ENCODE measurements around the gene EBP. TPM values are rescaled to one million over a fixed set of nuclear protein-coding genes. Genes with fewer than 3 reads are reported as not detected.

Gene EBP
- total RNA-seq, 4 donors from 2014 or later = 19.9 to 88.7 (median 67.6) TPM

GRCh38 chrX:48498374-48498809 is 23.2 kb upstream of the EBP start:
- DNase-seq = no peak
- Histone ChIP-seq H3K36me3 (no peaks in the 10 kb centered on the region), H3K9me3 (no peaks in the 10 kb centered on the region), H3K27me3 (no peaks in the 10 kb centered on the region), H3K4me3 (no peak overlapping the region), H3K4me1 (no peaks in the 10 kb centered on the region), H3K27ac (no peak overlapping the region)
- TF ChIP-seq POLR2AphosphoS5 (IDR thresholded peaks at IDR 0.05) = no peak
- no peak for TF ChIP-seq CTCF (IDR thresholded peaks at IDR 0.05)
- TF ChIP-seq POLR2A (IDR thresholded peaks at IDR 0.05) = no peak
- TF ChIP-seq EP300 (IDR thresholded peaks at IDR 0.05; ENCODE audit: low read depth) = no peak
- in situ Hi-C loops (cut with MboI; ENCODE audit: low pct_ligation_motif_present in 1 of 4, low pct_unique_long_range_greater_than_20kb in 1 of 4, low sequenced_read_pairs in 3 of 4) (loop anchor here in 2 of 4 donors (25.0 kb wide), 1 partner anchor 411 kb away; no protein-coding TSS in a partner anchor), intact Hi-C loops (cut with DNase I; ENCODE audit: low total_unique reads) (no loop called here)
- 76% methylated on average over 6 of the region's 6 CpGs; no CpG with 5 or more reads in 1 of the 2 donors for WGBS, 2 donors (ENCODE audit: low coverage in 1 of 2)

GRCh38 chrX:48504261-48504660 is 17.3 kb upstream of the EBP start:
- H3K27ac ChIP-seq = no peak overlapping the region
- intact Hi-C loops (cut with DNase I; ENCODE audit: low total_unique reads) = no loop called here
- no peaks in the 10 kb centered on the region for H3K9me3 ChIP-seq
- no peak overlapping the region for H3K4me3 ChIP-seq
- DNase-seq = no peak
- H3K27me3 ChIP-seq = no peaks in the 10 kb centered on the region
- H3K4me1 ChIP-seq = peaks cover 0 to 5% (median 2%) of the 10 kb centered on the region in 4 donors
- 82% methylated on average over 7 of the region's 7 CpGs; no CpG with 5 or more reads in 1 of the 2 donors for WGBS, 2 donors (ENCODE audit: low coverage in 1 of 2)
- TF ChIP-seq EP300 (IDR thresholded peaks at IDR 0.05; ENCODE audit: low read depth) = no peak
- in situ Hi-C loops (cut with MboI; ENCODE audit: low pct_ligation_motif_present in 1 of 4, low pct_unique_long_range_greater_than_20kb in 1 of 4, low sequenced_read_pairs in 3 of 4) = no loop called here
- H3K36me3 ChIP-seq = no peaks in the 10 kb centered on the region

GRCh38 chrX:48505481-48505880 is 16.1 kb upstream of the EBP start:
- Histone ChIP-seq H3K36me3 (no peaks in the 10 kb centered on the region), H3K27me3 (no peaks in the 10 kb centered on the region), H3K27ac (no peak overlapping the region), H3K4me3 (no peak overlapping the region), H3K4me1 (peaks cover 0 to 9% (median 2%) of the 10 kb centered on the region in 4 donors), H3K9me3 (no peaks in the 10 kb centered on the region)
- intact Hi-C loops (cut with DNase I; ENCODE audit: low total_unique reads) = no loop called here
- WGBS, 2 donors (ENCODE audit: low coverage in 1 of 2) = 60 to 82% methylated on average over 1 to 5 of the region's 5 CpGs
- no peak for DNase-seq
- TF ChIP-seq POLR2AphosphoS5 (IDR thresholded peaks at IDR 0.05) (no peak), CTCF (IDR thresholded peaks at IDR 0.05) (no peak), EP300 (IDR thresholded peaks at IDR 0.05; ENCODE audit: low read depth) (no peak), POLR2A (IDR thresholded peaks at IDR 0.05) (no peak)
- in situ Hi-C loops (cut with MboI; ENCODE audit: low pct_ligation_motif_present in 1 of 4, low pct_unique_long_range_greater_than_20kb in 1 of 4, low sequenced_read_pairs in 3 of 4) = no loop called here

GRCh38 chrX:48507246-48507645 is 14.4 kb upstream of the EBP start:
- Histone ChIP-seq H3K27me3 (no peaks in the 10 kb centered on the region), H3K4me3 (no peak overlapping the region), H3K4me1 (peaks cover 0 to 9% (median 2%) of the 10 kb centered on the region in 4 donors), H3K36me3 (no peaks in the 10 kb centered on the region), H3K9me3 (no peaks in the 10 kb centered on the region), H3K27ac (no peak overlapping the region)
- no peak for DNase-seq
- TF ChIP-seq POLR2AphosphoS5 (IDR thresholded peaks at IDR 0.05) (no peak), POLR2A (IDR thresholded peaks at IDR 0.05) (no peak), EP300 (IDR thresholded peaks at IDR 0.05; ENCODE audit: low read depth) (no peak), CTCF (IDR thresholded peaks at IDR 0.05) (no peak)
- 80% methylated on average over 5 of the region's 5 CpGs; no CpG with 5 or more reads in 1 of the 2 donors for WGBS, 2 donors (ENCODE audit: low coverage in 1 of 2)
- in situ Hi-C loops (cut with MboI; ENCODE audit: low pct_ligation_motif_present in 1 of 4, low pct_unique_long_range_greater_than_20kb in 1 of 4, low sequenced_read_pairs in 3 of 4) (no loop called here), intact Hi-C loops (cut with DNase I; ENCODE audit: low total_unique reads) (no loop called here)
